ENCODE data around the gene LGI4.

LGI4 gene

DNA sequence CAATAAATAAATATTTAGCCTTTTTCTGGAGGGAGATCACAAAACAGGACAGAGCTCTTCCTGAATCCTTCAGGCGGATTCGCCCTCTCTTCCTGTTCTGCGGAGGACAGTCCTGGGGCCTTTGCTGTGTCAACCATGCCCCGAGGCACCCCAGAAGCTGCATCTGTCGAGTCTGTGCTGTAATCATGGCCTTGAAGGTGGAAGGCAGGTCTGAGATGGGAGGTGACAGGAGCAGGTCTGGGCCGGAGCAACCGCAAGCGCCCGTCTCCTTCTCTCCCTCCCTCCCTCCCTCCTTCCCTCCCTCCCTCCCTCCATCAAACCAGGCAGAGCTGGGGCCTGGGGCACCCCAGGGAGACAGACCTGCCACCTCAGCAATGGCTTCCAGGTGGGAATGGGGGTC, 23.9 kb downstream of the LGI4 start:
- TF ChIP-seq, protein P1, sequence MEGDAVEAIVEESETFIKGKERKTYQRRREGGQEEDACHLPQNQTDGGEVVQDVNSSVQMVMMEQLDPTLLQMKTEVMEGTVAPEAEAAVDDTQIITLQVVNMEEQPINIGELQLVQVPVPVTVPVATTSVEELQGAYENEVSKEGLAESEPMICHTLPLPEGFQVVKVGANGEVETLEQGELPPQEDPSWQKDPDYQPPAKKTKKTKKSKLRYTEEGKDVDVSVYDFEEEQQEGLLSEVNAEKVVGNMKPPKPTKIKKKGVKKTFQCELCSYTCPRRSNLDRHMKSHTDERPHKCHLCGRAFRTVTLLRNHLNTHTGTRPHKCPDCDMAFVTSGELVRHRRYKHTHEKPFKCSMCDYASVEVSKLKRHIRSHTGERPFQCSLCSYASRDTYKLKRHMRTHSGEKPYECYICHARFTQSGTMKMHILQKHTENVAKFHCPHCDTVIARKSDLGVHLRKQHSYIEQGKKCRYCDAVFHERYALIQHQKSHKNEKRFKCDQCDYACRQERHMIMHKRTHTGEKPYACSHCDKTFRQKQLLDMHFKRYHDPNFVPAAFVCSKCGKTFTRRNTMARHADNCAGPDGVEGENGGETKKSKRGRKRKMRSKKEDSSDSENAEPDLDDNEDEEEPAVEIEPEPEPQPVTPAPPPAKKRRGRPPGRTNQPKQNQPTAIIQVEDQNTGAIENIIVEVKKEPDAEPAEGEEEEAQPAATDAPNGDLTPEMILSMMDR (IDR thresholded peaks at IDR 0.05) = no peak
- Mint-ChIP-seq H3K27me3 (ENCODE audit: low read depth, poor library complexity) (peaks cover under 1% of the 10 kb centered on the region), H3K36me3 (ENCODE audit: low read depth) (no peaks in the 10 kb centered on the region), H3K9me3 (peaks cover 9% of the 10 kb centered on the region), H3K4me1 (peaks cover 50% of the 10 kb centered on the region), H3K27ac (no peak overlapping the region), H3K4me3 (no peak overlapping the region)
- no peak for DNase-seq

DNA sequence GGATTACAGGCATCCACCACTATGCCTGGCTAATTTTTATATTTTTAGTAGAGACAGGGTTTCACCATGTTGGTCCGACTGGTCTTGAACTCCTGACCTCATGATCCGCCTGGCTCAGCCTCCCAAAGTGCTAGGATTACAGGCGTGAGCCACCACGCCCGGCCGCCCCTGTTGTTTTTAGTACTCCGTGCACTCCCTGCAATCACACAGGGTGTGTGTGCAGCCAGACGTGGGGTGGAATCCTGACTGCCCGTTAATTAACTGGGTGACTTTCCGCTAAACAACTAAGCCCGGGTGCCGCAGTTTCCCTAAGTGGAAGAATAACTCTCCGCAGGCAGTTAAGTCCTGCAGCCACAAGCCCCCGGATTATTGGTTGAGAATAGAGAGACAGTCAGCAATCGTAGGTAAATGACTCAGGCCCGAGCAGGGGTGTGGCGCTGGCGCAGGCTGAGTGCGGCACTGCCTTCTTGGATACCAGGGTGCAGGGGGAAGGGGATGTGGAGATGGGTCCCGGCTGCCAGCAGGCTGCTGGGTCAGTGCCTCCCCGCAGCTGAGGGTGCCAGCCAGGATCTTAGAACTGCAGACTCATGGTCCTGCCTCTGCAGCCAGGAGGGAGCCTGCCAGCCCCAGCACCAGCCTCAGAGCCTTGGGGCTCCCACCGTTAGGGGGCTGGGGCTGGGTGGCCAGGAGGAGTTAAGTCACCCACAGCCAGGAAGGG, 25.3 kb downstream of the LGI4 start:
- peaks cover 9% of the 10 kb centered on the region for H3K9me3 Mint-ChIP-seq
- peak; percentile 25 for DNase-seq
- H3K36me3 Mint-ChIP-seq (ENCODE audit: low read depth) = no peaks in the 10 kb centered on the region
- H3K4me3 Mint-ChIP-seq = peak overlapping the region; percentile 32
- H3K27ac Mint-ChIP-seq = peak overlapping the region; percentile 94
- H3K27me3 Mint-ChIP-seq (ENCODE audit: low read depth, poor library complexity) = no peaks in the 10 kb centered on the region
- peaks cover 36% of the 10 kb centered on the region for H3K4me1 Mint-ChIP-seq
- TF ChIP-seq, protein P1 (IDR thresholded peaks at IDR 0.05) = no peak

DNA sequence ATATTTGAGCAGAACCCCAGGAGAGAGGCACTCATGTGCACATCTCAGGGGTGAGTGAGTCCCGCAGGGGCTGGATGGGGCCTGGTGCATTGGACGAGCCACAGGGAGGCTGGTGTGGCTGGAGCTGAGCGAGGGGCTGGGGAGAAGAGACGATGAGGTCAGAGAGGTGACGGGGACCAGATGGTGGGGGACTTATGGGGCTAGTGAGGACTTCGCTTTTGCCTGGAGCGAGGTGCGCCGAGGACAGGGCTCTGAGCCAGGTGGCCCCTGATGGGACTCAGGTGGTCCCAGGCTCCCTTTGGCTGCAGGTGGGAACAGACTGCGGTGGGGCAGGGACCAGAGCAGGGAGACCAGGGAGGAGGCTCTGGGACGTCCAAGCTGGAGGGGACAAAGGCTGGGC, 26.1 kb downstream of the LGI4 start:
- Mint-ChIP-seq H3K4me3 (no peak overlapping the region), H3K36me3 (ENCODE audit: low read depth) (no peaks in the 10 kb centered on the region), H3K27me3 (ENCODE audit: low read depth, poor library complexity) (peaks cover 4% of the 10 kb centered on the region), H3K4me1 (peaks cover 28% of the 10 kb centered on the region), H3K27ac (no peak overlapping the region), H3K9me3 (peaks cover 9% of the 10 kb centered on the region)
- no peak for DNase-seq
- TF ChIP-seq, protein P1 (IDR thresholded peaks at IDR 0.05) = no peak

DNA sequence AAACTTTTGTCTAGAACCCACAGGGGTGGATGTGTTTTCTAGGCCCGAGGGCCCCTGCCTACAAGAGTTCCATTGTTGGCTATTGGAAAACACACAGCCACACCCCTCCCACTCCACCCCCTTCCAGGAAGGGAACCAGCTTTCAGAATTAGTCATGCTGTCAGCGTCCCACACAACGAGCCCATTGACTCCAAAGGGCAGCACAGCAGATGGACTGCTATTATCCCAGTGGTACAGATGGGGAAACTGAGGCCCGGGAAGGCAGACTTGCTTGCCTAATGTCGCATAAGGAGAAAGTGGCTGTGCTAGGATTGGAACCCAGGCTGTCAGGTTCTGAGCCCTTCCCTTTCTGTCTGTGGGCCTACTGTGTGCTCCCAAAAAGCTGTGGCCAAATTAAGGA, 27.3 kb downstream of the LGI4 start:
- DNase-seq = no peak
- H3K36me3 Mint-ChIP-seq (ENCODE audit: low read depth) = no peaks in the 10 kb centered on the region
- peaks cover 9% of the 10 kb centered on the region for H3K27me3 Mint-ChIP-seq (ENCODE audit: low read depth, poor library complexity)
- TF ChIP-seq, protein P1 (IDR thresholded peaks at IDR 0.05) = no peak
- no peak overlapping the region for H3K27ac Mint-ChIP-seq
- peaks cover 27% of the 10 kb centered on the region for H3K4me1 Mint-ChIP-seq
- peaks cover 9% of the 10 kb centered on the region for H3K9me3 Mint-ChIP-seq
- H3K4me3 Mint-ChIP-seq = no peak overlapping the region

DNA sequence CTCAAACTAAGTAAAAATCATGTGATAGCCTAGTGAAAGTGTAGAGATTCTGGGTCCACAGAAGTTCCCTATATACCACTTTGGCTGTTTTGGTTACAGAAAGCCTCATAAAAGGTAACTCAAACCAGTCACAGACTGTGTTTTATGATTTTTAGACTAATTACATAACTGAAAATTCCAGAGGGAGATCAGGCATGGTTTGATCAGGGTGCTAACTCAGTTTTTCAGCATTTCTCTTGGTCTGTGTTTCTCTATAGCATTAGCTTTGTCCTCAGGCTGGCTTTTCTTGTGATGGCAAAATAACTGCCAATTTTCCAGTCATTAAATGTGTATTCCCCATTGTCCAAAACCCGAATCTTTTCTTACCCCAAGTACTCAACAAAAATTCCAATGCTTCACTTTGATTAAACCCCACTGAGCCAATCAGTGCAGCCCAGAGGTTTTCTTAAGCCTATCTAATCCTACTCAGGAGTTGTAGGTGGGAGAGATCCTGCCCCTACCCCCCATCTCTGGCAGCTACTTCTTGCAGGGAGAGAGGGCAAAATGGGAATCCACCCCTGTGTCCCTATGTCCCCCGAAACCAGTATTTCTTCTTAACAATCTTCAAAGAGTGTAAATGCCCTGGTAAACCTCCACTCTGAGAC, 27.8 kb downstream of the LGI4 start:
- Mint-ChIP-seq H3K36me3 (ENCODE audit: low read depth) (no peaks in the 10 kb centered on the region), H3K4me3 (no peak overlapping the region), H3K4me1 (peaks cover 24% of the 10 kb centered on the region), H3K27me3 (ENCODE audit: low read depth, poor library complexity) (peaks cover 10% of the 10 kb centered on the region), H3K9me3 (peaks cover 9% of the 10 kb centered on the region), H3K27ac (no peak overlapping the region)
- TF ChIP-seq, protein P1 (IDR thresholded peaks at IDR 0.05) = no peak
- DNase-seq = no peak

DNA sequence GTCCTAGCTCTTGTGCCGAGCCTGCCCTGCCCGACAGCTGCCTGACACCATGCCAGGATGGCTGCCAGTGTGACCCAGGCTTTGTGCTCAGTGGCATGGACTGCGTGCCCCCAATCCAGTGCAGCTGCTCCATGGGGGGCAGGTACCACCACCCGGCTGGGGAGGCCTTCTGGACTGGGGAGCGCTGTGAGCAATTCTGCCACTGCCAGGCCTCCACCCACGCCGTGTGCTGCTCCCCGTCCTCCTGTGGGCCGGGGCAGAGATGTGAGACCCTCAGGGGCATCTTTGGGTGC, 28.6 kb downstream of the LGI4 start:
- H3K27me3 Mint-ChIP-seq (ENCODE audit: low read depth, poor library complexity) = peaks cover 11% of the 10 kb centered on the region
- TF ChIP-seq, protein P1 (IDR thresholded peaks at IDR 0.05) = no peak
- DNase-seq = no peak
- H3K4me1 Mint-ChIP-seq = peaks cover 20% of the 10 kb centered on the region
- no peaks in the 10 kb centered on the region for H3K36me3 Mint-ChIP-seq (ENCODE audit: low read depth)
- H3K27ac Mint-ChIP-seq = no peak overlapping the region
- peaks cover 9% of the 10 kb centered on the region for H3K9me3 Mint-ChIP-seq
- H3K4me3 Mint-ChIP-seq = no peak overlapping the region

Data from nephron progenitor cell (in vitro differentiated cells).